Stimulated activated naive CD8-positive, alpha-beta T cell treated with anti-CD3 and anti-CD28 coated beads, Interleukin-15, Interleukin-2, amounts not matched to agents 100 ng/mL and 50 ng/mL, for 24 hours (primary cell): ENCODE measurements around the gene KIF16B.

Experiments used
- H3K27ac Mint-ChIP-seq: one replicate; pipeline ENCODE4 v1.8.0; 2021; ENCODE audit warnings: mild to moderate bottlenecking, mixed read lengths
- H3K27me3 Mint-ChIP-seq: one replicate; pipeline ENCODE4 v1.8.0; 2021; ENCODE audit warnings: mixed read lengths
- H3K36me3 Mint-ChIP-seq: one replicate; pipeline ENCODE4 v1.8.0; 2021; ENCODE audit warnings: low read depth, mixed read lengths
- H3K4me1 Mint-ChIP-seq: one replicate; pipeline ENCODE4 v1.8.0; 2021; ENCODE audit warnings: low read depth, mixed read lengths
- H3K4me3 Mint-ChIP-seq: one replicate; pipeline ENCODE4 v1.8.0; 2021; ENCODE audit warnings: mild to moderate bottlenecking, mixed read lengths
- H3K9me3 Mint-ChIP-seq: one replicate; pipeline ENCODE4 v1.8.0; 2021; ENCODE audit warnings: mixed read lengths

KIF16B gene, protein sequence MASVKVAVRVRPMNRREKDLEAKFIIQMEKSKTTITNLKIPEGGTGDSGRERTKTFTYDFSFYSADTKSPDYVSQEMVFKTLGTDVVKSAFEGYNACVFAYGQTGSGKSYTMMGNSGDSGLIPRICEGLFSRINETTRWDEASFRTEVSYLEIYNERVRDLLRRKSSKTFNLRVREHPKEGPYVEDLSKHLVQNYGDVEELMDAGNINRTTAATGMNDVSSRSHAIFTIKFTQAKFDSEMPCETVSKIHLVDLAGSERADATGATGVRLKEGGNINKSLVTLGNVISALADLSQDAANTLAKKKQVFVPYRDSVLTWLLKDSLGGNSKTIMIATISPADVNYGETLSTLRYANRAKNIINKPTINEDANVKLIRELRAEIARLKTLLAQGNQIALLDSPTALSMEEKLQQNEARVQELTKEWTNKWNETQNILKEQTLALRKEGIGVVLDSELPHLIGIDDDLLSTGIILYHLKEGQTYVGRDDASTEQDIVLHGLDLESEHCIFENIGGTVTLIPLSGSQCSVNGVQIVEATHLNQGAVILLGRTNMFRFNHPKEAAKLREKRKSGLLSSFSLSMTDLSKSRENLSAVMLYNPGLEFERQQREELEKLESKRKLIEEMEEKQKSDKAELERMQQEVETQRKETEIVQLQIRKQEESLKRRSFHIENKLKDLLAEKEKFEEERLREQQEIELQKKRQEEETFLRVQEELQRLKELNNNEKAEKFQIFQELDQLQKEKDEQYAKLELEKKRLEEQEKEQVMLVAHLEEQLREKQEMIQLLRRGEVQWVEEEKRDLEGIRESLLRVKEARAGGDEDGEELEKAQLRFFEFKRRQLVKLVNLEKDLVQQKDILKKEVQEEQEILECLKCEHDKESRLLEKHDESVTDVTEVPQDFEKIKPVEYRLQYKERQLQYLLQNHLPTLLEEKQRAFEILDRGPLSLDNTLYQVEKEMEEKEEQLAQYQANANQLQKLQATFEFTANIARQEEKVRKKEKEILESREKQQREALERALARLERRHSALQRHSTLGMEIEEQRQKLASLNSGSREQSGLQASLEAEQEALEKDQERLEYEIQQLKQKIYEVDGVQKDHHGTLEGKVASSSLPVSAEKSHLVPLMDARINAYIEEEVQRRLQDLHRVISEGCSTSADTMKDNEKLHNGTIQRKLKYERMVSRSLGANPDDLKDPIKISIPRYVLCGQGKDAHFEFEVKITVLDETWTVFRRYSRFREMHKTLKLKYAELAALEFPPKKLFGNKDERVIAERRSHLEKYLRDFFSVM (N-terminal part only)

DNA sequence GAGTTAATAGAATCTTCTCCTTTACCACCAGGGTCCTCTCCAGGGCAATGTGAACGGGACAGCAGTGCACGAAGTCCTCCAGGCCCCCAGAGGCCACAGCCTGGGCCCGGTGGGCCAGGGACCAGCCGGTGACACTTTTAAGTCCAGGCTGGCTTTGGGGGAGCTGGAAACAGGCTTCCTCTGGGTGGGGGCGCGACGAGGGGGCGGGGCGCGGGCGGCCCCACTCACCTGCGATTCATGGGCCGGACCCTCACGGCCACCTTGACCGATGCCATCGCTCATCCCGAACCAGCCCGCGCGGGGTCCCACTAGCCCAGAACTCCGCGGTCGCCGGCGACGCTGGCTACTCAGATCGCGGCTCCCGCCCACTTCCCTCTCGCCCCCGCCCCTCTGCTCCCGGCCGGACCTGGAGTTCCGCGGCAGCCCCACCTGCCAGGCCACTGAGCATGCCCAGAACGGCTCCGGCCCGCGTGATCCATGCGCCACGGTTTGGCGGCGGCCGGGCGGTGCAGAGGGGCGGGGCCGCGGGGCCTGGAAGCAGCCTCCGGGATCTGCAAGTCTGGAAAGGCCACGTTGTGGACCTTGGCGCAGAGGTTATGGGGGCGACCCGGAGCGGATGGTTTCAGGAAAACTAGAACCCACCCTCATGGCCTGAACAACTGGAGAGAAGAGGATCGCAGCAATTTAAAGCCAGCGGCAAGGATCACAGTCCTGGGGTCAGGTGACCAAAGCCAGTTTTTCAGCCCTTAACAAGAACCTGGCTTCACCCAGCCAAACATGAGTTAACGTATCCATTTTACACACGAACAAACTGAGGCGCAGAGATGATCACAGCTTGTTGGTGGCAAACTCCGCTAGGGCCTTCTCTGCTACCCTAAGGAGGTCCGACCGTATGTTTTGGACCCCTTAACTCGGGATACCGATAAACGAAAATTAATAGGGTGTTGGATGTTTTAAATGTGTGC is at the start of gene KIF16B:
Gene KIF16B (minus strand): TSS at position 448 of the 965 bp plus-strand sequence. CDS start 173 bp downstream, at position 275.
- no peaks in the 10 kb centered on the region for H3K27me3 Mint-ChIP-seq
- H3K27ac Mint-ChIP-seq = peak within 1 kb of the TSS; percentile 74
- peak within 1 kb of the TSS; percentile 87 for H3K4me3 Mint-ChIP-seq
- peaks cover 37% of the 10 kb centered on the region for H3K4me1 Mint-ChIP-seq
- H3K36me3 Mint-ChIP-seq = no peaks in the 10 kb centered on the region
- no peaks in the 10 kb centered on the region for H3K9me3 Mint-ChIP-seq

DNA sequence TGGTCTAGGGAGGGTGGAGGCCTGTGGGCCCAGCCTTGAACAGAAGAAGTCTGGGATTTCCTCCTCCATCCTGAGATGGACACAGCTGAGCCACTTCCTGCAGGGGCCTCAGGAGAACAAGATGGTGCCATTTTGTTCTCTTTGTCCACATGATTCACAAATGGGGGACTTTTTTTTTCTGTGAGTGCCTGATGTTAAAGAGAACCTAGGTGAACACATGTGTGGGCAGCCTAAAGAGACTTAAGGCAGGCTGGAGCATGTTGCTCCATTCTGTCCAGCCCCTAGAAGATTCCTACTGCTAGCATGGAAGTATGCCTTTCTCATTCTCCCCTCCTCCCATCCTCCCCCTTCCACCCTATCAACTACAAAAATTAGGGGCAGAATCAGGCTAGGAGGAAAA is 49.3 kb upstream of the KIF16B start:
- Mint-ChIP-seq H3K9me3 (peaks cover 2% of the 10 kb centered on the region), H3K36me3 (no peaks in the 10 kb centered on the region), H3K4me3 (no peak overlapping the region), H3K4me1 (no peaks in the 10 kb centered on the region), H3K27ac (no peak overlapping the region), H3K27me3 (no peaks in the 10 kb centered on the region)

DNA sequence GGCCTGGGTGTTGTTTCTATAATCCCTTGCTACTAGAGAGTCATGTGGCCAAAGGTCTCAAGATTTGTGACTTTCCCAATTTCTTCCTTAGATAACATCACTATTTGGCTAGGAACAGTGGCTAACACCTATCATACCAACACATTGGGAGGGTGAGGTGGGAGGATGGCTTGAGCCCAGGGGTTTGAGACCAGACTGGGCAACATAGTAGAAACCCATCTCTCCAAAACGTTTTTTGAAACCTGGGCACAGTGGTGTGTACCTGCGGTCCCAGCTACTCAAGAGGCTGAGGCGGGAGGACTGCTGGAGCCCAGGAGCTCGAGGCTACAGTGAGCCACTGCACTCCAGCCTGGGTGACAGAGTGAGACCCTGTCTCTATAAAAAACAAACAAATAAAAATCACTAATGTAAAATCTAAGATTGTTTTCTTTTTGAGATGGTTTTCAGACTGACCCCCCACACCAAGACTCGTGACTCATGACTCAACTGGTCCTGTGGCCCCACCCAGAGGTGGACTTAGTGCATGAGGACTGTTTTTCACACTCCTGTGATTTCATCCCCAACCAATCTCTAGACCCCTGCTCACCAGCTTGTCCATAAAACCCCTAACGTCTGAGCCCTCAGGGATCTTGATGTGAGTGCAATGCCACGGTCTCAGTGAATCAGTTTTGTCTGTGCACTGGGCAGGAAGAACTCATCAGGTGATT is 48.3 kb upstream of the KIF16B start:
- Mint-ChIP-seq H3K36me3 (no peaks in the 10 kb centered on the region), H3K4me3 (no peak overlapping the region), H3K4me1 (no peaks in the 10 kb centered on the region), H3K9me3 (peaks cover 2% of the 10 kb centered on the region), H3K27ac (no peak overlapping the region), H3K27me3 (no peaks in the 10 kb centered on the region)

DNA sequence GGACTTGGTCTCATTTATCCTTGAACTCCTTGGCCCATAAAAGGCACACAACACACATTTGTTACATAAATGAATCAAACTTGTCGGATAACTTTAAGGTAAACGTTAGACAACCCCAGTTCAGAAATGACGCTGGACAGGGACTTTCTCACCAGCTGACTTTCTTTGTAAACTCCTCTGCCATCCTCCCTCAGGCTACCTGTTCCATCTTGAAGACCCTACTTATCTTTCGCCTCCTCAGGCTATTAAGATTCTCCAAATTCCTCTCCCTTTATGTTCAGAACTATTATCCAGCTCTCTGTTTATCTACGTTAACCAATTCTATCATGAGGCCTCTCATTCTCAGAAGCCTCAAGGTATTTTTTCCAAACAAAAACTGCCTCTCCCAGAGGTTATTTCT is 47.7 kb upstream of the KIF16B start:
- Mint-ChIP-seq H3K4me1 (no peaks in the 10 kb centered on the region), H3K36me3 (no peaks in the 10 kb centered on the region), H3K27ac (no peak overlapping the region), H3K9me3 (peaks cover 2% of the 10 kb centered on the region), H3K27me3 (no peaks in the 10 kb centered on the region), H3K4me3 (no peak overlapping the region)

DNA sequence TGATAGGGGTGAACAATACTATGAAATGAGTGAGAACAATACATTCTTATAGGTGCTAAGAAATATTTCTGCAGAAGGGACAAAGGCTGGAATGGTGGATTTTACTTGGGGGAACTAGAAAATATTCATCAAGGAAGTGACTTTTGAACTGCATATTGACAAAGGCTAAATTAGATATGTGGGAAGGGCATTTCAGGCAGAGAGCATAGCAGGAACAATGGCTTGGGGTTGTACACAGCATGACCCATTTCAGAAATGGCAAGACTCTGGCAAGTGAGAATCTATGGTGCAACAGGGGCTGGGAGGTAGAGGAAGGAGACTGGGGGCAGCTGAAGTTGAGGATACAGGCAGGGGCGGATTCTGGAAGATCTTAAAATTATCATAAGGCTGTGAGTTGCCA is 46.7 kb upstream of the KIF16B start:
- Mint-ChIP-seq H3K4me3 (no peak overlapping the region), H3K27ac (no peak overlapping the region), H3K4me1 (no peaks in the 10 kb centered on the region), H3K27me3 (no peaks in the 10 kb centered on the region), H3K9me3 (peaks cover 2% of the 10 kb centered on the region), H3K36me3 (no peaks in the 10 kb centered on the region)

DNA sequence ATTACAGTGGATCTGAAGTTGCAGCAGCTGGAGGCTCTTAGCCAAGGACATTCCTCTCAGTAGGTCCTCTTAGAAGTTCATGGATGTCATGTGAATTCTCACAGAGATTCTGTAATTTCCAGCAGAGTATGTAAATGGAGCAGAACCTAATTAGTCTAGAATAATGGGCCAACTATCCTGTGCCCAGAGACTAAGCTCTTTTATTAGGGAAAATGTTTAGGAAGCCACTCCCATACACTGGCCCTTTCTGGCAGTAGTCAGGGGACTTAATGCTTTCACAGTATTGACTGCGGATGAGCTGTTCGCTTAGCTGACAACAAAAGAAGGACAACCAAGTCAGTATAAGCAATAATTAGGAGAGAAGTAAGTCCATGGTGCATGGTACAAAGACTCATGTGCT is 43.8 kb upstream of the KIF16B start:
- no peaks in the 10 kb centered on the region for H3K27me3 Mint-ChIP-seq
- H3K4me1 Mint-ChIP-seq = no peaks in the 10 kb centered on the region
- peaks cover 2% of the 10 kb centered on the region for H3K9me3 Mint-ChIP-seq
- no peak overlapping the region for H3K4me3 Mint-ChIP-seq
- H3K36me3 Mint-ChIP-seq = no peaks in the 10 kb centered on the region
- no peak overlapping the region for H3K27ac Mint-ChIP-seq

DNA sequence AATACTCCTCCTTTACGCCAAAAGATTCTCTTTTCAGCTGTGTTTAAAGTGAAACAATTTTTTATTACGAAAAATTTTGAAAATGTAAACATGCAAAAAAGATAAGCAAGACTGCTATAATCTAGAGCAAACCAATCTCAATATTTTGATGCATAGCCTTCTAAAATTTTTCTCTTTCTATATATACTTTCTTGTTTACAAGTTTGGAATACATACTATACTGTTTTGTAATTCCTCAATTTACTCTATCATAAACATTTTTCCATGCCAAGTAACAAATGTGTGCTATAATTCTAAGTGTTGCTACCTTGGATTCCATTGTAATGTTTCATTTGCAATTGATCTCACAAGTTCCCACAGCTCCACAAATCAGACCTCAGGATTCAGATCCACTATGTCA is 43.1 kb upstream of the KIF16B start:
- H3K4me3 Mint-ChIP-seq = no peak overlapping the region
- no peak overlapping the region for H3K27ac Mint-ChIP-seq
- H3K27me3 Mint-ChIP-seq = peaks cover 3% of the 10 kb centered on the region
- no peaks in the 10 kb centered on the region for H3K4me1 Mint-ChIP-seq
- H3K36me3 Mint-ChIP-seq = no peaks in the 10 kb centered on the region
- peaks cover 2% of the 10 kb centered on the region for H3K9me3 Mint-ChIP-seq

DNA sequence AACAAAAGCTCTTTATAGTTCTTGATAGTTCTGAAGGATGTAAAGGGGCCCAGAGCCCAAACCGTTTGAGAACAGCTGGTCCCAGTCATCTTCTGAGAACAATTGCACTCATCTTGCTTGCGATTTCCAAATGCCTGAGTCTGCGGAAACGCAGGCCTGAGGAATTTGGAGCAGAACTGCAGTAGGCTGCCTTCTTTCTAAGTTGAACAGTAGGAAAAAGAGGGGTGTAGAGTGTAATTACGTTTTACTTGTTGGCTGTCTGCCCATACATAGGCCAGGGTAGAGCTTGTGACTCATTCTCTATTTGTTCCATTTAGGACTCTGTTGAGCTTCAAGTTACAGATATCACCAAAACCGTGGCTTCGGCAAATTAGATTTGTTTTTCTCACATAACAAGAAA is 42.0 kb upstream of the KIF16B start:
- Mint-ChIP-seq H3K4me3 (no peak overlapping the region), H3K9me3 (peaks cover 2% of the 10 kb centered on the region), H3K27ac (no peak overlapping the region), H3K27me3 (peaks cover 4% of the 10 kb centered on the region), H3K36me3 (no peaks in the 10 kb centered on the region), H3K4me1 (no peaks in the 10 kb centered on the region)

DNA sequence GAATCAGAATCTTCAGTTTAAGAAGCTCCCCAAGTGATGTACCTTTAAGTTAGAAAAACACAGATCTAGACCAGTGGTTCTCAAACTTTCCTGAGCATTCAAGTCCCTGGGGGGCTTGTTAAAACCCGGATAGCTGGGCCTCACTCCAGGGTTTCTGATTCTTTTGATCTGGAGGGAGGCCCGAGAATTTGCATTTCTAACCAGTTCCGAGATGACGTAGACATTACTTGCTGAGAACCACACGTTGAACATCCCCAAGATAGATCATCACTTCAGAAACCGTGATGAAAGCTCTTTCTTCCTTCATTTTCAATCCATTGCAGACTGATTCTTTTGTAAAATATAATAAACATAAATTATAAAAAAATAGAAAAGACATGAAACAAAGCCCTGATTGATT is 40.7 kb upstream of the KIF16B start:
- H3K9me3 Mint-ChIP-seq = no peaks in the 10 kb centered on the region
- peaks cover 7% of the 10 kb centered on the region for H3K27me3 Mint-ChIP-seq
- H3K4me1 Mint-ChIP-seq = no peaks in the 10 kb centered on the region
- H3K4me3 Mint-ChIP-seq = no peak overlapping the region
- H3K27ac Mint-ChIP-seq = no peak overlapping the region
- H3K36me3 Mint-ChIP-seq = no peaks in the 10 kb centered on the region

DNA sequence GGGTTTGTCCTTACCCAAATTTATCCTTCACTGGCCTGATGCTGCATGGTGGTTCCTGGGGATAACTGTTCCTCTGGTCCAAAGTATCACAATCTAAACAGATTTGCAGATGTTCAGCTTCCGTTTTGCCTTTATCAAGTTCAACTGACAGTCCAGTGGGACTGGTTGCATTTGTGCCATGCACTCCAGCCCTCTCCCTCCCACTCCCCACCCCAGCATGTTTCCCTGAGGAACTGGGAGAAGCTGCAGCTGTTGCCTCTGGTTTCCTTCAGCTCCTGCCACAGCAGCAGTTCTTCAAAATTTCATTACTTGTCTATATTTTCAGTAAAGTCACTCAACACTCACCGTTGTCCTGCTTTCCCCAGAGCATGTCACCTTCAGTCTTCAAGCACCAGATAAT is 39.5 kb upstream of the KIF16B start:
- Mint-ChIP-seq H3K4me3 (no peak overlapping the region), H3K4me1 (no peaks in the 10 kb centered on the region), H3K27ac (no peak overlapping the region), H3K27me3 (peaks cover 11% of the 10 kb centered on the region), H3K36me3 (no peaks in the 10 kb centered on the region), H3K9me3 (no peaks in the 10 kb centered on the region)

DNA sequence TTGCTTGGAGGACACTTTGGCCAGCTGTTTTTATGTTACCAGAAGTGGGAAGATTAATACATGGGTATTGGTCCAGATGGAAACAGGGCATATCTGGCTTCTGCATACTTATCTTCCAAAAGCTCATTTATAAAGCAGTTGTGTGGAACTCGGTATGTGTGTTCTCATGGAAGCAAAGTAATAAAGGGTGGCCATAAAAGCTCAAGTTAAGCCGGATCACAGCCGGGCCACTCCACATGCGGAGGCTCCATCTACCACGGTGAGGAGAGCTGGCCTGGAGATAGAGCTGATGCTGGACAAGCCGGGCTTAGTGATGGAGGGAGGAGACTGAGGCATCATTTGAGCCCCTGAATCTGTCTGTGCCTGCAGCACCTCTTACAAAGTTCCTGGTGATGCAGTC is 38.6 kb upstream of the KIF16B start:
- Mint-ChIP-seq H3K27me3 (peaks cover 11% of the 10 kb centered on the region), H3K4me3 (no peak overlapping the region), H3K36me3 (no peaks in the 10 kb centered on the region), H3K27ac (no peak overlapping the region), H3K4me1 (no peaks in the 10 kb centered on the region), H3K9me3 (no peaks in the 10 kb centered on the region)

DNA sequence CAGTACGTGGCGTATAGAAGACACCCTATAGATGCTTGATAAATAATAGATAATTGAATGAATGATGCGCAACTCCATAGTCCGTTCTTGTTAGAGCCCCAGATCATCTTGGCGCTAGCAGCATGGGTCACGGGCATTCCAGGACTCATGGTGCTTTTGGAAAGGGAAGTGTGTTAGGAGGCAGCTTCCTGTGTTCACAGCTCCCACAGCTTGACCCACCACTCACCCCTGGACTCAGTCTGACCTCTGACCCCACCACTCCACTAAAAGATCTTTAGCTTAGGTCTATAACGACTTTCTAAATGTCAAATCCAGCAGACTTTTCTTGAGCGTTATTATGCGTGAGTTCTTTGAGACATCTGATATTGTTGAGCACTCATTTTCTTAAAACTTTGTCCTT is 35.8 kb upstream of the KIF16B start:
- no peaks in the 10 kb centered on the region for H3K4me1 Mint-ChIP-seq
- no peaks in the 10 kb centered on the region for H3K36me3 Mint-ChIP-seq
- peaks cover 11% of the 10 kb centered on the region for H3K27me3 Mint-ChIP-seq
- H3K9me3 Mint-ChIP-seq = no peaks in the 10 kb centered on the region
- H3K27ac Mint-ChIP-seq = no peak overlapping the region
- H3K4me3 Mint-ChIP-seq = no peak overlapping the region

DNA sequence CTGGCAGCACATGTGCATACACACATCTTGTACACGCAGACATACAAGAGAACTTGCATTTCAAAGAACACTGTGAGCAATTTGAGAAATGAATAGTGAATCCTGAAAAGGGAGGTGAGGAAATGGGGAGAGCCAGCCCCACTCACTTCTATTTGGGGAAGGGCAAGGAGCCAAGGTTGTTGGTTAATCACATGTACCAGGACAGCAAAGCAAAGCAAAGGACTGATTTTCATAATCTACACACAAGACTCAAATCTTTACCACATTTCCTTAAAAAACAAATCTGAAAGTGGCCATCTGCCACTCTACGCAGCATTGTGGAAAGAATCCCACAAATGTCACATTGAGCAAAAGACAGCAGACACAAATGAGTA is 35.0 kb upstream of the KIF16B start:
- H3K4me1 Mint-ChIP-seq = no peaks in the 10 kb centered on the region
- H3K36me3 Mint-ChIP-seq = no peaks in the 10 kb centered on the region
- H3K27ac Mint-ChIP-seq = no peak overlapping the region
- peaks cover 11% of the 10 kb centered on the region for H3K27me3 Mint-ChIP-seq
- H3K9me3 Mint-ChIP-seq = no peaks in the 10 kb centered on the region
- H3K4me3 Mint-ChIP-seq = no peak overlapping the region
